HG02678 (cell line): Measurements from ENCODE around the gene CSTF3.
"Not testable (repeated sequence)": the region's sequence is repeated elsewhere in the genome, so short reads cannot be mapped to it uniquely, and the experiment has no call there.

Source experiments
- ATAC-seq: cut with Tn5 transposase; IDR thresholded peaks from one replicate; pipeline ENCODE4 v1.9.1; 2021; ENCODE audit warnings: mild to moderate bottlenecking, moderate library complexity; ENCODE audit not compliant: unreplicated experiment

The CSTF3 gene

DNA sequence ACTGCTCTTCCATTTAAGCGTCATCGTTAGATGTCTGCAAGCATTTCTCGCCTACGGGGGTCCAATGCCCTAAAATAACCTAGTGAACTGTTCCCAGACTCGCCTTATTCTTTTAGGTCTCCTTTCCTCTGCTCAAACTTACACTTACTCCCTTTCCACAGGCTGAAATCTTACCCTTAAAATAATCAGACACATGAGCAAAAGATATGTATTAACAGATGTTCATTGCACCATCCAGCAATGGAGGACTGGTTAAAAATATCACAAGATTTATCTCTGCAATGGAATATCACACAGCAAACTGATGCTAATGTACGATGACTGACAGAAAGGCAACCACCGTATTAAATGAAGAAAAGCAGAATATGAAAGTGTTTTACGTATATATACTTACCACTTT, 1.6 kb upstream of the CSTF3 start:
- no peak for ATAC-seq

DNA sequence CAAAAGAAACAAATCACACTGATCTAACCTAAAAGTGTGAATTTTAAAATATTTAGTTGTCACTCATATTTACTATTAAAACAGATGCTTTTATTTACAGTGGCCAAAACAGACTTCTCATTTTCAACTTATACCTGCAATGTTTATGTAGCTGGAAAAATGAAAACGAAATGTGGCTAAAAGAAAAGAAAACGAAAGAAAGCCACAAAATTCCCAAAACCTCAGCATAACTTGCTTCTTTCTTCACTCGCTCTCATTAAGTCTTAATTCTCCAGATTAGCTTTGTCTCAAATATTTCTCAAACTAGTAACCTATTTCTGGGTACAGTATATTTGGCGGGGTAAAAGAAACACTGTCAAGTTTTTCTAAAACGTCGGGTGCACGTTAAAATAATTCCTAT, 693 bp downstream of the CSTF3 start:
- ATAC-seq, result no peak

DNA sequence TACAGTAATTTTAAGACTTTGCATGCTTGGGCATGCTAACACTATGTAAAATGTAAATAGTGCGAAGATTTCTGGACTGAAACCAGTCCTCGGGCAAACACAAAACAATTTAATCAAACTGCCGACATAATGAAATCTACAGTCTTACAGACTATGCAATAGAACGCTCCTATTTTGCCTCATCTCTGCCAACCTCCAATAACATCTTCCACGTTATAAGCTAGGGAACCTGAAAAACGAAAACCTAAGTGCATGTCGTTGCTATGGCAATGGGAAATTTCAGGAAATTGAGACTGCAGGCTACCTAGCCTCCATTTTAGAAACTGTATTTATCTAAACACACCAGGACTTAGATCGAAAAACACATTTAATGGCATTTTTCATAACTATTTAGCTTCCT, 1.1 kb downstream of the CSTF3 start:
- ATAC-seq, result no peak

DNA sequence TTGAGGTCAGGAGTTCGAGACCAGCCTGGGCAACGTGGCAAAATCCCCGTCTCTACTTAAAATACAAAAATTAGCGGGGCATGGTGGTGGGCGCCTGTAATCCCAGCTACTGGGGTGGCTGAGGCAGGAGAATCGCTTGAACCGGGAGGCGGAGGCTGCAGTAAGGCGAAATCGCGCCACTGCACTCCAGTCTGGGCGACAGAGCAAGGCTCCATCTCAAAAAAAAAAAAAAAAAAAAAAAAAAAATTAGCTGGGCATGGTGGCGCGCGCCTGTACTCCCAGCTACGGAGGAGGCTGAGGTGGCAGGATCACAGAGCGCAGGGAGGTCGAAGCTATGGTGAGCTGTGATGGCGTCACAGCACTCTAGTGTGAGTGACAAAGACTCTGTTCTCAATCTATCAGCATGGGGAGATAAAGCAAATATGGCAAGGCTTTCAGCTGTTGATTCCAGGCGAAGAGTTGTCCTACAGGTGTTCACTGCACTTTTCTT, 1.9 kb downstream of the CSTF3 start:
- not testable (repeated sequence) for ATAC-seq

DNA sequence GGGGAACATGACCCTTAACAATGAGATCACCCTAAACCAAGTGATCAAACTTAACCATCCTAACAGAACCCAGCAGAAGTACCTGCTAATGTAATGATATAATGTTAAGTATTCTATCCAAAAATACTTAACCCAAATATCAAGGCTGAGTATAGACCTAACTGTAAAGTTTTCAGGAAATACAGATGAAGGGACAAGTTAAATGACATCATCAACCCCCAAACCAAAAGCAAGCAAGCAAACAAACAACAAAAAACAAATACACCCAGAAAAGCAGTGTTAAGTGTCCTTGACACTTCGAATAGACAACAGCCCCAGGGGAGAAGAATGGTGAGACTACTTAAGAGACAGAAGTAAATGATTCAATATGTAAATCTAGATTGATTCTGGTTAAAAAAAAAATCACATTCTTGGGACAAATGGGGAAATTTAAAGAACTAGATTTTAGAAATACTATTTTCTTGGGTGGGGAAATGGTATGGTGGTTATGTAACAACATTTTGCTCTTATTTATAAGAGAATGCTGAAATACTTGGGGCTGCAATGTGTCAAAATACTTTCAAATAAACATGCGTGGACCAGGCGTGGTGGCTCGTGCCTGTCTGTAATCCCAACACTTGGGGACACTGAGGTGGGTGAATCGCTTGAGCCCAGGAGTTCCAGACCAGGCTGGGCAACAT, 2.5 kb downstream of the CSTF3 start:
- ATAC-seq, result no peak

DNA sequence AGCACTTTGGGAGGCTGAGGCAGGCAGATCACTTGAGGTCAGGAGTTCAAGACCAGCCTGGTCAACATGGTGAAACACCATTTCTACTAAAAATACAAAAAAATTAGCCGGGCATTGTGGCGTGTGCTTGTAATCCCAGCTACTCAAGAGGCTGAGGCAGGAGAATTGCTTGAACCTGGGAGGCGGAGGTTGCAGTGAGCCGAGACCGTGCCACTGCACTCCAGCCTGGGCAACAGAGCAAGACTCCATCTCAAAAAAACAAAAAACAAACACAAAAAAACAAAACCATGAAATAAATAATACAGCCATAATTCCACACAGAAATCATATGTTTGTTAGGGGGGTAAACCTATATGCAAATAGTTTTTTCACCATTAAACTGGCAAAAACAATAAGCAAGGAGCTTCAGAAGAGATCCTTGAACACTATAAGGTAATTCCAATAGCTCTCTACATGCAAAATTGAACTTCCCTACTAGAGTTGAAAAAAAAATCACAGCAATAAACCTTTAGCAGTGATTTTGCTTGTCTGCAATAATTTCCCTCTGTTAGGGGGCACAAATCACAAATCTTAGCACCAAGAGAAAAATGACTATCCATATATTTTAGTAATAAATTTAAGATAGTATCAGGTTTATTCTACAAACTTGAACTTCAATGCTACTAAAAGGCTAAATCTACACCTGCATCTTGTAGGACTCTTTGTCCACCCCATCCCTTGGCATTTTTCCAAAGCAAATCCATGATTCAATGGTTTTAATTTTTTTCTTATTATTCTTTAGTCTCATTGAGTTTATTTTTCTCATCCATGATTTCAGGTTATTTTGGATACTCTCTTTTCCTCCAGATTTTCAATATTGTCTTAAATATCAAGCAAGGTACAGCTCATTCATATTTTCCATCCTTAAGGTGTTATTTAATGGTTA, 3.9 kb downstream of the CSTF3 start:
- no peak for ATAC-seq

DNA sequence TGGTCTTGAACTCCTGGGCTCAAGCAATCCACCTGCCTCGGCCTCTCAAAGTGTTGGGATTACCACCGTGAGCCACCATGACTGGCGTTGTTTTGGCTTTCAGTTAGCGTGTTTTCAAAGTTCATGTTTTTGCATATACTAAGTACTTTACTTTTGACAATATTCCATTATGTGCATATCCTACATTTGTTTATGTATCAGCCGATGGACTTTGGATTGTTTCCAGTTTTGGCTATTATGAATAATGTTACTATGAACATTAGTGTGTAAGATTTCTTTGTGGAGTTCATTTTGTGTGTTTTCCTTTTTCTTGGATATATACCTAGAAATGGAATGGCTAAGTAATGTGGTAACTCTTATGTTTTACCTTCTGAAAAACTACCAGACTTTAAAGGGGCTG, 9.9 kb downstream of the CSTF3 start:
- no peak for ATAC-seq

DNA sequence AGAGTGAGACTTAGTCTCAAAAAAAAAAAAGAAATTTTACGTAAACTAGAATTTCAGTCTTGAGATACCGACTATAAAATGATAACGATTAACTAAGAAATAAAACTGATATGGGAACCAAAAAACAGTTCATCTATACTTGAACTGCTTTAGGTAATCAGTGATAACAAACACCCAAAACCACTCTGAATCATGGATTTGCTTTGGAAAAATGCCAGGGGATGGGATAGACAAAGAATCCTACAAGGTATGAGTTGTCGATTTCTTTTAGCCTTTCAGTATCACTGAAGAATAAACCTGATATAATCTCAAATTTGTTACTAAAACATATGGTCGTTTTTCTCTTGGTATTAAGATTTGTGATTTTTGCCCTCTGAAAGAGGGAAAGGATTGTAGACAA, 13.7 kb downstream of the CSTF3 start:
- ATAC-seq, result no peak

DNA sequence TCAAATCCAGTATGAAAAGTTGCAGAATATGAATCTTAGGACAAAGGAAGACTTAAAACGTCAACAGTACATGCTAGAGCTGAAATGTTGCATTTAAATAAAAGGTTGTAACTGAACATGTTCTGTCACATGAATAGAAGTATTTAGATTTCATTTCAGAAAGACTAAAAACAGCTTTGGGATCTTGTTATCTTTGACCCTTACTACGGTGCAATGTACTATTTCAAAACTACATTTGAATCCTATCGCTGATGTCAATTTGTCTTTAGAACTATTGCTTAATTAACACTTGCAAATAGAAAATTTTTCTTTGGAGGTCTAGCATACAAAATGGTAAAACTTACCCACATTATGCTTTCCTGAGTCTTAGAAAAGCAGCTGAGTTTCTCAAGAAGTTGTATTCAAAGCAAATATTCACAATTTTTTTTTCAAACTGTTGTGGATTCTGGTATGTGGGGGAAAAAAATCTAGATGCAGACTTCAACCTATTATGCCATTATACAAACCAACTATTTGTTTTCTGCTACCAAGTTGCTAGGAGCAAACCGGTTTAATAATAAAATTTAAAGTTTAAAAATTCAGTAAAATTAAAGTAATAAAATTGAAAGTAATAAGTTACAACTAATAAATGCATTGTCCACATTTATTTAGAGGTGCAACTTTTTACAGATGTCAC, 25.4 kb downstream of the CSTF3 start:
- no peak for ATAC-seq

DNA sequence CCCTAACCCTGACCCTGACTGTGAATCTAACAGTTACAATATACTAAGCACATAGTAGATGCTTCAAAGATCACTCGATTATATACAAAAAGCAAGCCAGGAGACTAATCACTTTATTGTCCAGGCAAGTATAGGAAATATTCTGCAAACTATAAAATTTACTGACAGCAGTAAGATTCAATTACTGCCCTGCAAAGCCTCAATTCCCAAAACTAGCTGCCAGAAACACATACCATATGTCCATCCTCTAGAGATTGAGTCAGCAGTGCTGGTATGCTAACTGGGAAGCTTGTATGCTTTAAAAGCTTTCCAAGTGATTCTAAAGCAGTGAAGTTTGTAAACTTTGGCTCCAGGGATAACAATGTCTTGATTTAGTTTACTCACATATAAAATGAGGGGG, 26.1 kb downstream of the CSTF3 start:
- no peak for ATAC-seq

DNA sequence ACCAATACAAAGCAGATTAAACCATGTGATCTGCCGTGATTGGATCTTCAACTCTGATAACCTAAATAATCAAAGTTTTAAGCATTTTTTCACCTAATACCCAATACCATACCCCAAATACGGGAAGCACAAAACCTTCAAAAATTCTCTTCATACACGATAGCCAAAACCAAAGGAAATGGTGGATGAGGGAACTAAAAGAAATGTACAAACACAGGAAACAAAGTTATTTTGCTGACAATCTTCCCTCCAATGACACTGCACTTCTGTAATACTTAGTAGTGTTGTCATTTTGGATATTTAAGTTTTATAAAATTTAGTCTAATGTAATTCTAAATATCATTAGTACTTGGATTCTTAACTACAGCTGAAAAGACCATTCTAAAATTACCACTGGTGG, 27.0 kb downstream of the CSTF3 start:
- no peak for ATAC-seq

DNA sequence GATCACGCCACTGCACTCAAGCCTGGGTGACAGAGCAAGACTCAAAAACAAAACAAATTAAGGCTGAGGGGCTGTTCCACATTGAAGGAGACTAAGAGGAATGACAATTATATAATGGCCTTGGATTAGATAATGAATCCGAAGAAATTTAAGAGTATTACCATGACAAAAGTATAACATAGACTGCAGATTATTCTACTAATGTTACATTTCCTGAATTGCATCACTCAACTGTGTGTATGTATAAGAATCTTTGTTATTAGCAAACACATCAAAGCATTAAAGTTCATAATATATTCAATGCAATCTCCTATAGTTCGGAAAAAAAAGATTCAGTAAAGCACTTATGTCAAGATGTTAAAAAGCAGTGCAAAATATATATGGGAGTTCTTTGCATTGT, 27.5 kb downstream of the CSTF3 start:
- ATAC-seq, result no peak

DNA sequence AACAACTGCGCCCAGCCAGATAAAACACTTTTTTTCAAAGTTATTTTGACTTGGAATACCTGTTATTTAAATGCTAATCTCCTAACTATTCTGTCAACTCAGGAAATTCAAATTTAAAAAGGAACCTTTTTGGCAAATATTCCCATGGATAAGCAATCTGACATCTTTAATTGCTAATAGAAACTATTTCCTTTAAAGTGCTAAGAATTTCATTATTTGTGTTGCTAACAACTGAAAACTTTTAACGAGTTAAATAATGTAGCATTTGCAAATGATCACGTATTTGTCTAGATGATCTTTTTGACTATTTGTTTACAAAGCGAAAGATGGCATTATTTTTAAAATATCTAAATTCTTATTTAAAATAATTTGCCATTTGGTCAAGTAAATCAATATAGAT, 28.8 kb downstream of the CSTF3 start:
- ATAC-seq, result no peak

DNA sequence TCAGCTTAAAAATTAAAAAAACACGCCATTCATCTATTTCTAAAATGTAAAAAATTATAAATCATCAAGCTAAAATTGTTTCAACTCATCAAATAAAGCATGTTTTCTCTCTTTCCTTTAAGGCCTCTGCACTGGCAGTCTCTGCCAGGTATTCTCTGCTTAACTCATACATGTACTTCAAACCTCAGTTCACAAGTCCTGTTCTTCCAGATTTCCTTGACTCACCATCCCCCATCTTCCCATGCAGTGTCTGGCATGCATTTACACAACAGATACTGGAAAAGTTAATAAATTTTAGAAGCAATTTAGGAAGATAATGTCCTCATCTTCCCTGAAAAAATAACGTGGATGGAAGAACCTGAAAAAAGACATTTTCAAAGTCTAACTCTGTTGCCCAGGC, 32.5 kb downstream of the CSTF3 start:
- no peak for ATAC-seq

DNA sequence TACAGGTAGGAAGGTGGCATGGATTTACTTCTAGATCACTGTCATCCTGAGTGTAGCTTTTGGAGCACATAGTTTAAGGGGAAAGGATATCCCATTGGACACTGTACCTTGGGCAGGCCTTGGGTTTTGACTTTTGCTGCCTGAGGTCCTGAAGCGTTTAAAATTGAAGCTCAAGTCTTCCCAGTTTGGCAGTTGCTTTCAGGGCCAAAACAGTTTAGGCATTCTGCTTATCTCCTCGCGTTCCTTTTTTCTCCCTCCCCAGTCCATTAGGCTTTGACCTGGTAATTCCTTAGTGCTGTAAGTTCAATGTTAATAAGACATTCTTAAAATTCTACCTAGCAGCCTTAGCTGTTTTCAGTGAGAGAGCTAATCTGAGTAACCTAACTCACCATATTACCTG, 35.7 kb downstream of the CSTF3 start:
- ATAC-seq, result no peak

DNA sequence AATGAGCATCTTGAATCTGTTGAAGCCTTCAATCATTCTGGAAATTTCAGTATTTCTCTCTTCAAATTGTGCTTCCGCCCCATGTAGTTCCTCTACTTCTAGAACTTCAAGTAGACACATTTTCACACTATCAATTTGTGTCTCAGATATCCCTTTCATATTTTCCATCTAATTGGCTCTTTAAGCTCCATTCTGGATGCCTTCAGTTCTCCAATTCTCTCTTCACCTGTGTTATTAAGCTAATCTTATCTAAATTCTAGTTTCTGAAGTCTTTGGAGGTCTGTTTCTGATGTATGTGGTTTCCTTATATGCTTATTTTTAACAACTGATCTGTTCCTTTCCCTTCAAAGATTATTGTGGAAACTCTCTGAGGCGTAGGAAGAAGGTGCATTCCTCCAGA, 36.3 kb downstream of the CSTF3 start:
- no peak for ATAC-seq

DNA sequence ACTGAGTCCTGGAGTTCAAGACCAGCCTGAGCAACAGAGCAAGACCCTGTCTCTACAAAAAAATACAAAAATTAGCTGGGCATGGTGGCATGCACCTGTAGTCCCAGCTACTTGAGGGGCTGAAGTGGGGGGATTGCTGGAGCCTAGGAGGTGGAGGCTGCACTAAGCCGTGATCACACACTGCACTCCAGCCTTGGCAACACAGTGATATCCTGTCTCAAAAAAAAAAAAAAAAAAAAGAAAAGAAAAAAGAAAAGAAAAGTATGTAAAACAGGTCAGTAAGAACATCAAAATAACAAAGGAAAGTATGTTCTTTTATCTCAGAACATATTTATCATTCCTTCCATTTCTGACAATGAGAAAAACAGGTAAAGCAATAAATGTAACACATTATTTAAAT, 38.6 kb downstream of the CSTF3 start:
- ATAC-seq, result not testable (repeated sequence)

DNA sequence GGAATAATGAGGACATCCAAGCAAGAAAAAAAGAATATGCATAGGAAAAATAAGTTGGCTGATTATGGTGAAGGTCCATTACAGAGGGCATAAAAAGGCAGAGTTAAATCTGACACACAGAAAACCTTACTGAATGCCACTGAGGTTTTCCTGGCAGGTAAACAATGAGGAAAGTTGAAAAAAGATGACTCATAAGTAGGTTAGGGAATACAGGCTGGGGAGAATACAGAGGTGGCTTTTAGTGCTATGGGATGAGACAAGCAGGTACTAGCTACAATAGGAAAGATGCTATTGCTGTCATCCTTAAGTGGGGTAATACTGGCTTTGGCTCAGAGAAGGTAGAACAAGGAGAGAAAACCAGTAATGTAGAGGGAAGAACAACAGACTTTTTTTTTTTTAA, 44.7 kb downstream of the CSTF3 start:
- no peak for ATAC-seq

DNA sequence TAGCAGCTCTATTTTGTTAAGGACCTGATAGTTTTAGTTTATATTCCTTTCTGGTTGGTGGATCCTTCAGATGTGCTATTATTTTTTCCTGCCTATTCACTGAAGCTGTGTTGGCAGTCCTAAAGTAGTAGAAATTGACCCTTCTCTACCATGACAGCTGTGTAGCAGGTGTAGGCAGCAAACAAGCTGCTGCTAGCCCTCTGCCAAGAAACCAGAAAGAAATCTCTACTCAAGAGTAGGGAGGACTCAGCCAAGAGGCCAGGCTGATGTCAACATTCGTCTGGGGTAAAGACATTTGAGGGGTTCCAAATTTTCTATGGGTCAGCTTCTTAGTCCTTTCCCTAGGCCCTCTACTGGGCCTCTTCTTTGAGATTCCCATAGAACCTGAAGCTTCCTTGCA, 51.2 kb downstream of the CSTF3 start:
- no peak for ATAC-seq

DNA sequence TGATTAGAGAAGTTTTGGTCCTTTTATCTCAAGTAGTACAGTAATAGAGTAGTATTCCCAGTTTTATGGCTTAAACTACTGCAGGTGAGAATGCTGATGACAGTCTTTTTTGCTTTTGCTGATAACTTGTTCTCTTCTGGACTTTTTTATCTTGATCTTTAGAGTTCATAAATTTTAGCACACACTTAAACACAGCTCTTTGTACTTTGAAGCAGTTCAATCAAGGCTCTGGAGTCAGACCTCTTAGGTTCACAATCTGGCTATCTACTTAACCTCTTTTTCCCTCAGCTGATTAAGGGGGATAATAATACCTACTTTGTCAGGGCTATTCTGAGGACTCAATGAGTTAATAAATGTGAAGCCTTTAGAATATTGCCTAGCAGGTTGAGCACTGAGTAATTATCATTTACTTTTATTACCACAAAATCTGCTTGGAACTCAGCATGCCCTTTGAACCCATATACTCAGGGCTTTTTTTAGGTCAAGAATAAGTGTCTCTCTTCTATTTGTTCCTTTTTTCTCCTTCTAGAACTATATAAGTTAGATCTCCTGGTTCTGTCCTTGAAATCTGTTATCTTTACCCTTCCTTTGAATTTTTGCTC, 51.9 kb downstream of the CSTF3 start:
- ATAC-seq, result no peak

DNA sequence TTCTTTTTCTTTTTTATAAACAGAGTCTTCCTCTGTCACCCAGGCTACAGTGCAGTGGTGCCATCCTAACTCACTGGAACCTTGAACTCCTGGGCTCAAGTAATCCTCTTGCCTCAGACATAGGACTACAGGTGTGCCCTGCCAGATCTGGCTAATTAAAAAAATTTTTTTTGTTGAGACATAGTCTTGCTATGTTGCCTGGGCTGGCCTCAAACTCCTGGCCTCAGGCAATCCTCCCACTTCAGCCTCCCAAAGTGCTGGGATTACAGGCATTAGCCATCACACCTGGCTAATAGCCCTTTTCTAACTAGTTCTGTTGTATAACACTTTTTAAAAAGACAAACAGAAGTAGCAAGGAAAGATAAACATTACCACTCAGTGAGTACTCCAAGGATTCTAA, 57.4 kb downstream of the CSTF3 start:
- no peak for ATAC-seq
